Mesendoderm (in vitro differentiated cells): ENCODE data around the gene SLAIN2.

Source experiments
- DNase-seq: peaks from one replicate; pipeline ENCODE4 v3.0.0; 2013
- H2AK5ac ChIP-seq: 2 replicates; pipeline ENCODE4 v1.6.1; 2013; ENCODE audit warnings: low read length, inconsistent platforms
- H2BK120ac ChIP-seq: 2 replicates; pipeline ENCODE4 v1.6.1; 2013; ENCODE audit warnings: low read depth, mild to moderate bottlenecking, low read length, moderate library complexity, mixed read lengths
- H2BK15ac ChIP-seq: replicated peaks from 2 replicates; pipeline ENCODE4 v1.6.1; 2013; ENCODE audit warnings: low read depth, mild to moderate bottlenecking, moderate library complexity
- H2BK5ac ChIP-seq: 2 replicates; pipeline ENCODE4 v1.6.1; 2013; ENCODE audit warnings: low read length, inconsistent platforms
- H3K18ac ChIP-seq: 2 replicates; pipeline ENCODE4 v1.6.1; 2013; ENCODE audit warnings: mild to moderate bottlenecking, low read length, mixed read lengths
- H3K23ac ChIP-seq: one replicate; pipeline ENCODE4 v1.6.1; 2013; ENCODE audit warnings: low read length
- H3K27ac ChIP-seq: 2 replicates; pipeline ENCODE4 v1.5.1; 2013; ENCODE audit warnings: low read depth, mild to moderate bottlenecking, inconsistent platforms, low read length, moderate library complexity
- H3K27me3 ChIP-seq: 2 replicates; pipeline ENCODE4 v1.6.1; 2013; ENCODE audit warnings: low read length, control low read depth, mild to moderate bottlenecking, inconsistent platforms; ENCODE audit not compliant: insufficient read depth, poor library complexity
- H3K36me3 ChIP-seq: 2 replicates; pipeline ENCODE4 v1.6.1; 2013; ENCODE audit warnings: low read length, inconsistent platforms; ENCODE audit not compliant: control insufficient read depth, insufficient read depth
- H3K4ac ChIP-seq: one replicate; pipeline ENCODE4 v1.6.1; 2013; ENCODE audit warnings: low read depth, mild to moderate bottlenecking, low read length, moderate library complexity
- H3K4me1 ChIP-seq: 2 replicates; pipeline ENCODE4 v1.6.1; 2013; ENCODE audit warnings: low read depth, low read length, inconsistent platforms; ENCODE audit not compliant: control insufficient read depth
- H3K4me2 ChIP-seq: 2 replicates; pipeline ENCODE4 v1.6.1; 2013; ENCODE audit warnings: low read length
- H3K4me3 ChIP-seq: 2 replicates; pipeline ENCODE4 v1.5.1; 2013; ENCODE audit warnings: mild to moderate bottlenecking, low read length
- H3K56ac ChIP-seq: one replicate; pipeline ENCODE4 v1.6.1; 2013; ENCODE audit warnings: low read length
- H3K79me1 ChIP-seq: 2 replicates; pipeline ENCODE4 v1.6.1; 2013; ENCODE audit warnings: low read length, inconsistent platforms
- H3K79me2 ChIP-seq: 2 replicates; pipeline ENCODE4 v1.6.1; 2013; ENCODE audit warnings: mild to moderate bottlenecking, low read length; ENCODE audit not compliant: control insufficient read depth, insufficient read depth
- H3K9ac ChIP-seq: 2 replicates; pipeline ENCODE4 v1.6.1; 2013; ENCODE audit warnings: low read length, inconsistent platforms
- H4K5ac ChIP-seq: one replicate; pipeline ENCODE4 v1.6.1; 2013; ENCODE audit warnings: low read length
- H4K8ac ChIP-seq: one replicate; pipeline ENCODE4 v1.6.1; 2013; ENCODE audit warnings: low read depth, mild to moderate bottlenecking, control low read depth, low read length, moderate library complexity
- WGBS: extraction: QIAGEN DNeasy Blood & Tissue Kit; methylation state at CpG from one replicate; pipeline ENCODE4 v1.1.7; 2013; ENCODE audit warnings: low lambda C conversion rate, missing lambda C conversion rate; ENCODE audit not compliant: insufficient coverage; ENCODE audit errors: extremely low coverage; 5-methylcytosine and 5-hydroxymethylcytosine counted together

The SLAIN2 gene

GRCh38 chr4:48336146-48336870 lies 5.0 kb upstream of the SLAIN2 start:
- H3K23ac ChIP-seq, result no peak overlapping the region
- H3K4me2 ChIP-seq, result no peak overlapping the region
- H3K9ac ChIP-seq, result no peak overlapping the region
- no peak overlapping the region for H3K56ac ChIP-seq
- H3K4me1 ChIP-seq, result no peaks in the 10 kb centered on the region
- H3K4ac ChIP-seq, result no peak overlapping the region
- H2AK5ac ChIP-seq, result no peak overlapping the region
- no peak overlapping the region for H3K4me3 ChIP-seq
- H3K27me3 ChIP-seq, result no peaks in the 10 kb centered on the region
- H3K79me1 ChIP-seq, result no peaks in the 10 kb centered on the region
- WGBS, result no CpG with 5 or more reads among the region's 3 CpGs
- H2BK120ac ChIP-seq, result no peak overlapping the region
- H3K18ac ChIP-seq, result no peak overlapping the region
- no peaks in the 10 kb centered on the region for H3K36me3 ChIP-seq
- H2BK5ac ChIP-seq, result no peak overlapping the region
- H2BK15ac ChIP-seq, result no peak overlapping the region
- H4K8ac ChIP-seq, result no peak overlapping the region
- no peak for DNase-seq
- no peaks in the 10 kb centered on the region for H3K79me2 ChIP-seq
- H4K5ac ChIP-seq, result no peak overlapping the region
- H3K27ac ChIP-seq, result no peak overlapping the region

GRCh38 chr4:48337731-48338130 lies 3.6 kb upstream of the SLAIN2 start:
- no peak overlapping the region for H3K4me3 ChIP-seq
- H3K4ac ChIP-seq, result no peak overlapping the region
- H3K36me3 ChIP-seq, result no peaks in the 10 kb centered on the region
- H3K79me2 ChIP-seq, result peaks cover 10% of the 10 kb centered on the region
- H2BK5ac ChIP-seq, result no peak overlapping the region
- no peak overlapping the region for H2BK15ac ChIP-seq
- no peak overlapping the region for H3K4me2 ChIP-seq
- no peak overlapping the region for H3K56ac ChIP-seq
- no peak for DNase-seq
- no peak overlapping the region for H2BK120ac ChIP-seq
- no peak overlapping the region for H3K9ac ChIP-seq
- H4K5ac ChIP-seq, result no peak overlapping the region
- H3K4me1 ChIP-seq, result no peaks in the 10 kb centered on the region
- H3K27ac ChIP-seq, result no peak overlapping the region
- no peak overlapping the region for H4K8ac ChIP-seq
- H2AK5ac ChIP-seq, result no peak overlapping the region
- H3K27me3 ChIP-seq, result no peaks in the 10 kb centered on the region
- no peak overlapping the region for H3K18ac ChIP-seq
- H3K23ac ChIP-seq, result no peak overlapping the region
- H3K79me1 ChIP-seq, result peaks cover 4% of the 10 kb centered on the region

GRCh38 chr4:48339642-48340041 lies 1.7 kb upstream of the SLAIN2 start:
- Histone ChIP-seq H3K79me2 (peaks cover 28% of the 10 kb centered on the region), H3K27me3 (no peaks in the 10 kb centered on the region), H2BK120ac (no peak overlapping the region), H2AK5ac (no peak overlapping the region), H3K23ac (no peak overlapping the region), H2BK15ac (no peak overlapping the region), H3K9ac (no peak overlapping the region), H3K56ac (no peak overlapping the region), H3K27ac (no peak overlapping the region), H4K8ac (no peak overlapping the region), H3K79me1 (peaks cover 6% of the 10 kb centered on the region), H3K4me3 (no peak overlapping the region), H3K4ac (no peak overlapping the region), H4K5ac (no peak overlapping the region), H3K4me2 (no peak overlapping the region), H3K18ac (no peak overlapping the region), H3K36me3 (no peaks in the 10 kb centered on the region), H3K4me1 (no peaks in the 10 kb centered on the region), H2BK5ac (no peak overlapping the region)
- no peak for DNase-seq
- WGBS, result no CpG with 5 or more reads among the region's 7 CpGs

GRCh38 chr4:48340276-48340964 lies 909 bp upstream of the SLAIN2 start:
- H3K9ac ChIP-seq, result peak overlapping the region; percentile 81
- H2BK120ac ChIP-seq, result peak overlapping the region; percentile 85
- H3K56ac ChIP-seq, result peak overlapping the region; percentile 84
- H3K4ac ChIP-seq, result peak overlapping the region; percentile 89
- H3K36me3 ChIP-seq, result no peaks in the 10 kb centered on the region
- no peak overlapping the region for H2AK5ac ChIP-seq
- no peak overlapping the region for H4K8ac ChIP-seq
- H3K27ac ChIP-seq, result peak overlapping the region; percentile 66
- H3K4me3 ChIP-seq, result peak overlapping the region; percentile 65
- H3K4me2 ChIP-seq, result peak overlapping the region; percentile 69
- H2BK5ac ChIP-seq, result no peak overlapping the region
- no CpG with 5 or more reads among the region's 14 CpGs for WGBS
- no peak overlapping the region for H2BK15ac ChIP-seq
- peaks cover 35% of the 10 kb centered on the region for H3K79me2 ChIP-seq
- H3K23ac ChIP-seq, result no peak overlapping the region
- no peak overlapping the region for H4K5ac ChIP-seq
- peaks cover 6% of the 10 kb centered on the region for H3K79me1 ChIP-seq
- peak; percentile 53 for DNase-seq
- H3K18ac ChIP-seq, result peak overlapping the region; percentile 76
- no peaks in the 10 kb centered on the region for H3K4me1 ChIP-seq
- H3K27me3 ChIP-seq, result no peaks in the 10 kb centered on the region

- H3K18ac ChIP-seq, result peak overlapping the region; percentile 94
- H3K4me1 ChIP-seq, result no peaks in the 10 kb centered on the region
- H2AK5ac ChIP-seq, result no peak overlapping the region
- peak overlapping the region; percentile 24 for H2BK120ac ChIP-seq
- H3K4ac ChIP-seq, result peak overlapping the region; percentile 90
- H2BK15ac ChIP-seq, result no peak overlapping the region
- peak overlapping the region; percentile 95 for H3K56ac ChIP-seq
- H3K36me3 ChIP-seq, result no peaks in the 10 kb centered on the region
- WGBS, result no CpG with 5 or more reads among the region's 66 CpGs
- no peaks in the 10 kb centered on the region for H3K27me3 ChIP-seq
- peak overlapping the region; percentile 96 for H3K27ac ChIP-seq
- peak overlapping the region; percentile 96 for H3K4me3 ChIP-seq
- DNase-seq, result peak; percentile 74
- H2BK5ac ChIP-seq, result peak overlapping the region; percentile 15
- peaks cover 45% of the 10 kb centered on the region for H3K79me2 ChIP-seq
- peak overlapping the region; percentile 95 for H3K4me2 ChIP-seq
- no peak overlapping the region for H4K5ac ChIP-seq
- peak overlapping the region; percentile 76 for H3K23ac ChIP-seq
- H3K9ac ChIP-seq, result peak overlapping the region; percentile 95
- H4K8ac ChIP-seq, result no peak overlapping the region
- peaks cover 6% of the 10 kb centered on the region for H3K79me1 ChIP-seq
Measured at GRCh38 chr4:48341776-48342605, 662 bp downstream of the SLAIN2 start.
